GM23338 (cell line): ENCODE measurements around the gene SORCS2. TPM values are rescaled to one million over a fixed set of nuclear protein-coding genes. Genes with fewer than 3 reads are reported as not detected.

Experiments used
- ATAC-seq: fragments of 200-7000 bp; cut with Tn5 transposase; 3 replicates; pipeline ENCODE4 v1.9.1; 2020
- DNase-seq: peaks from one replicate; pipeline ENCODE4 v3.0.0-alpha.2; 2015; ENCODE audit warnings: low spot score
- H2AFZ ChIP-seq: fragments of 200-600 bp; sonication (generic); 2 replicates; pipeline ENCODE4 v1.8.0; 2016; ENCODE audit warnings: antibody characterized with exemption, mild to moderate bottlenecking, moderate library complexity
- H3F3A ChIP-seq: fragments of 200-600 bp; sonication (generic); replicated peaks from 2 replicates; pipeline ENCODE4 v1.8.0; 2017; ENCODE audit warnings: antibody characterized with exemption, mixed run types, low read depth
- H3K27ac ChIP-seq: fragments of 200-600 bp; sonication (generic); 2 replicates; pipeline ENCODE4 v1.6.1; 2016; ENCODE audit warnings: low read depth
- H3K27me3 ChIP-seq: fragments of 200-600 bp; sonication (generic); 2 replicates; pipeline ENCODE4 v1.8.0; 2016; ENCODE audit warnings: mild to moderate bottlenecking, mixed run types, moderate library complexity; ENCODE audit not compliant: insufficient read depth
- H3K36me3 ChIP-seq: fragments of 200-600 bp; sonication (generic); 2 replicates; pipeline ENCODE4 v1.8.0; 2016; ENCODE audit warnings: mild to moderate bottlenecking; ENCODE audit not compliant: insufficient read depth
- H3K4me1 ChIP-seq: fragments of 200-600 bp; sonication (generic); 2 replicates; pipeline ENCODE4 v1.8.0; 2016; ENCODE audit warnings: mild to moderate bottlenecking, moderate library complexity; ENCODE audit not compliant: insufficient read depth
- H3K4me2 ChIP-seq: fragments of 200-600 bp; sonication (generic); 2 replicates; pipeline ENCODE4 v1.7.1; 2017; ENCODE audit warnings: mixed run types
- H3K4me3 ChIP-seq: fragments of 200-600 bp; sonication (generic); 2 replicates; pipeline ENCODE4 v1.6.1; 2016; ENCODE audit warnings: mixed run types
- H3K79me2 ChIP-seq: fragments of 200-600 bp; sonication (generic); replicated peaks from 2 replicates; pipeline ENCODE4 v1.8.0; 2017; ENCODE audit warnings: mild to moderate bottlenecking; ENCODE audit not compliant: insufficient read depth
- H3K9me2 ChIP-seq: fragments of 200-600 bp; sonication (generic); 2 replicates; pipeline ENCODE4 v1.8.0; 2017; ENCODE audit not compliant: insufficient read depth
- H4K20me1 ChIP-seq: fragments of 200-600 bp; sonication (generic); replicated peaks from 2 replicates; pipeline ENCODE4 v1.8.0; 2017; ENCODE audit warnings: mild to moderate bottlenecking; ENCODE audit not compliant: insufficient read depth
- H3K27ac Mint-ChIP-seq: 2 replicates; pipeline ENCODE4 v1.8.0; 2020; ENCODE audit warnings: inconsistent platforms, mild to moderate bottlenecking, moderate library complexity, mixed read lengths
- H3K27me3 Mint-ChIP-seq: 3 replicates; pipeline ENCODE4 v1.8.0; 2022; ENCODE audit warnings: low read depth, mild to moderate bottlenecking, moderate library complexity, mixed read lengths, inconsistent platforms; ENCODE audit not compliant: insufficient read depth, poor library complexity
- H3K36me3 Mint-ChIP-seq: 3 replicates; pipeline ENCODE4 v1.8.0; 2021; ENCODE audit warnings: low read depth, mild to moderate bottlenecking, inconsistent platforms, moderate library complexity, mixed read lengths
- H3K4me1 Mint-ChIP-seq: 3 replicates; pipeline ENCODE4 v1.8.0; 2020; ENCODE audit warnings: mild to moderate bottlenecking, inconsistent platforms, mixed read lengths
- H3K4me3 Mint-ChIP-seq: 3 replicates; pipeline ENCODE4 v1.8.0; 2021; ENCODE audit warnings: moderate library complexity, mild to moderate bottlenecking, inconsistent platforms, mixed read lengths
- H3K9me3 Mint-ChIP-seq: 3 replicates; pipeline ENCODE4 v1.8.0; 2020; ENCODE audit warnings: moderate library complexity, mild to moderate bottlenecking, inconsistent platforms, mixed read lengths
- EZH2 ChIP-seq: fragments of 200-600 bp; sonication (generic); IDR thresholded peaks from one replicate; pipeline ENCODE4 v1.8.0; 2017; ENCODE audit warnings: antibody characterized with exemption, mild to moderate bottlenecking, low read depth; ENCODE audit not compliant: unreplicated experiment
- EZH2phosphoT487 ChIP-seq: fragments of 200-600 bp; sonication (generic); IDR thresholded peaks from one replicate; pipeline ENCODE4 v1.8.1; 2018; ENCODE audit warnings: antibody characterized with exemption; ENCODE audit not compliant: unreplicated experiment
- JUNB ChIP-seq: IDR thresholded peaks from one replicate; pipeline ENCODE4 v1.6.1; 2016; ENCODE audit warnings: antibody characterized with exemption; ENCODE audit not compliant: unreplicated experiment
- NANOG ChIP-seq: IDR thresholded peaks from 2 replicates; pipeline ENCODE4 v1.6.1; 2016; ENCODE audit warnings: antibody characterized with exemption, borderline replicate concordance
- POLR2AphosphoS5 ChIP-seq: IDR thresholded peaks from 2 replicates; pipeline ENCODE4 v1.6.1; 2016; ENCODE audit warnings: antibody characterized with exemption, low read depth
- STAT1 ChIP-seq: IDR thresholded peaks from one replicate; pipeline ENCODE4 v1.6.1; 2016; ENCODE audit warnings: antibody characterized with exemption; ENCODE audit not compliant: unreplicated experiment
- ZNF331 ChIP-seq: fragments of 250-450 bp; sonication (Bioruptor Pico); IDR thresholded peaks from 2 replicates; pipeline ENCODE4 v1.5.0; 2020; ENCODE audit warnings: low read depth, mild to moderate bottlenecking, moderate library complexity
- polyA plus RNA-seq: library from polyadenylated mRNA; unstranded; fragments of >200 nt; fragmentation: Nextera tagmentation; extraction: Ambion mirVana; gene quantifications from 2 replicates; pipeline ENCODE4 v1.2.1, GENCODE V29; 2016
- total RNA-seq: library from RNA; depleted of rRNA; stranded (reverse); fragments of >200 nt; shearing (Covaris generic); gene quantifications from 2 replicates; pipeline ENCODE4 v1.2.3, GENCODE V29; 2014
- TF ChIP-seq, protein P1 (sequence below): fragments of 250-450 bp; sonication (Bioruptor Pico); IDR thresholded peaks from 2 replicates; pipeline ENCODE4 v1.5.0; 2020; ENCODE audit warnings: mild to moderate bottlenecking, moderate library complexity
- TF ChIP-seq, protein P2 (sequence below), 2 experiments: fragments of 200-600 bp in 1 of 2; sonication (generic) in 1 of 2; conservative IDR thresholded peaks; 2 replicates each; pipeline versions ENCODE4 v1.5.1 to v1.6.1; 2016 to 2017; ENCODE audit warnings: antibody characterized with exemption in 2 of 2, low read depth in 2 of 2, mild to moderate bottlenecking in 2 of 2, moderate library complexity in 1 of 2

SORCS2 gene
- total and polyA plus RNA-seq, 2 experiments from 2014 or later: 0.47 to 2.4 TPM

DNA sequence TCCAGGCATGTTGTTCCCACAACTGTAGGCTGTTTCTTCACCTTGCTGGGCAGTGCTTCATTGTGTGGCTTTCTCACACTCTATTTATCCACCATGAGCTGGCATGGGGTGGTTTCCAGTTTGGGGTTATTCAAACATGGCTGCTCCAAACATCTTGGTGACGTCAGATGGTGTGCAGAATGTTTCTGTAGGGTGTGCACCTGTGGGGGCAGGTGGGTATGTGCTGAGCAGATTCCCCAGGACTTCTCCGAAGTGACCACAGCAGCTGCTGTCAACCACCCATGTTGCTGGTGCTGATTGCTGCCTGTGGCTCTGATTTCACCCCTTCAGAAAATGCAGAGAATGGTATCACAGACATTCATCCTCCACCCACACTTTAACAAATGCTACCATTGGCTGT is 247.4 kb downstream of the SORCS2 start:
- Mint-ChIP-seq H3K4me3 (no peak overlapping the region), H3K36me3 (peaks cover 3% of the 10 kb centered on the region; the same call in 1 of the 3 replicates)

More for the DNA sequence above, 247.4 kb downstream of the SORCS2 start:
- H3K27ac ChIP-seq: no peak overlapping the region
- H3K4me3 ChIP-seq: no peak overlapping the region
- H3K27ac Mint-ChIP-seq: no peak overlapping the region
- TF ChIP-seq, protein P1, sequence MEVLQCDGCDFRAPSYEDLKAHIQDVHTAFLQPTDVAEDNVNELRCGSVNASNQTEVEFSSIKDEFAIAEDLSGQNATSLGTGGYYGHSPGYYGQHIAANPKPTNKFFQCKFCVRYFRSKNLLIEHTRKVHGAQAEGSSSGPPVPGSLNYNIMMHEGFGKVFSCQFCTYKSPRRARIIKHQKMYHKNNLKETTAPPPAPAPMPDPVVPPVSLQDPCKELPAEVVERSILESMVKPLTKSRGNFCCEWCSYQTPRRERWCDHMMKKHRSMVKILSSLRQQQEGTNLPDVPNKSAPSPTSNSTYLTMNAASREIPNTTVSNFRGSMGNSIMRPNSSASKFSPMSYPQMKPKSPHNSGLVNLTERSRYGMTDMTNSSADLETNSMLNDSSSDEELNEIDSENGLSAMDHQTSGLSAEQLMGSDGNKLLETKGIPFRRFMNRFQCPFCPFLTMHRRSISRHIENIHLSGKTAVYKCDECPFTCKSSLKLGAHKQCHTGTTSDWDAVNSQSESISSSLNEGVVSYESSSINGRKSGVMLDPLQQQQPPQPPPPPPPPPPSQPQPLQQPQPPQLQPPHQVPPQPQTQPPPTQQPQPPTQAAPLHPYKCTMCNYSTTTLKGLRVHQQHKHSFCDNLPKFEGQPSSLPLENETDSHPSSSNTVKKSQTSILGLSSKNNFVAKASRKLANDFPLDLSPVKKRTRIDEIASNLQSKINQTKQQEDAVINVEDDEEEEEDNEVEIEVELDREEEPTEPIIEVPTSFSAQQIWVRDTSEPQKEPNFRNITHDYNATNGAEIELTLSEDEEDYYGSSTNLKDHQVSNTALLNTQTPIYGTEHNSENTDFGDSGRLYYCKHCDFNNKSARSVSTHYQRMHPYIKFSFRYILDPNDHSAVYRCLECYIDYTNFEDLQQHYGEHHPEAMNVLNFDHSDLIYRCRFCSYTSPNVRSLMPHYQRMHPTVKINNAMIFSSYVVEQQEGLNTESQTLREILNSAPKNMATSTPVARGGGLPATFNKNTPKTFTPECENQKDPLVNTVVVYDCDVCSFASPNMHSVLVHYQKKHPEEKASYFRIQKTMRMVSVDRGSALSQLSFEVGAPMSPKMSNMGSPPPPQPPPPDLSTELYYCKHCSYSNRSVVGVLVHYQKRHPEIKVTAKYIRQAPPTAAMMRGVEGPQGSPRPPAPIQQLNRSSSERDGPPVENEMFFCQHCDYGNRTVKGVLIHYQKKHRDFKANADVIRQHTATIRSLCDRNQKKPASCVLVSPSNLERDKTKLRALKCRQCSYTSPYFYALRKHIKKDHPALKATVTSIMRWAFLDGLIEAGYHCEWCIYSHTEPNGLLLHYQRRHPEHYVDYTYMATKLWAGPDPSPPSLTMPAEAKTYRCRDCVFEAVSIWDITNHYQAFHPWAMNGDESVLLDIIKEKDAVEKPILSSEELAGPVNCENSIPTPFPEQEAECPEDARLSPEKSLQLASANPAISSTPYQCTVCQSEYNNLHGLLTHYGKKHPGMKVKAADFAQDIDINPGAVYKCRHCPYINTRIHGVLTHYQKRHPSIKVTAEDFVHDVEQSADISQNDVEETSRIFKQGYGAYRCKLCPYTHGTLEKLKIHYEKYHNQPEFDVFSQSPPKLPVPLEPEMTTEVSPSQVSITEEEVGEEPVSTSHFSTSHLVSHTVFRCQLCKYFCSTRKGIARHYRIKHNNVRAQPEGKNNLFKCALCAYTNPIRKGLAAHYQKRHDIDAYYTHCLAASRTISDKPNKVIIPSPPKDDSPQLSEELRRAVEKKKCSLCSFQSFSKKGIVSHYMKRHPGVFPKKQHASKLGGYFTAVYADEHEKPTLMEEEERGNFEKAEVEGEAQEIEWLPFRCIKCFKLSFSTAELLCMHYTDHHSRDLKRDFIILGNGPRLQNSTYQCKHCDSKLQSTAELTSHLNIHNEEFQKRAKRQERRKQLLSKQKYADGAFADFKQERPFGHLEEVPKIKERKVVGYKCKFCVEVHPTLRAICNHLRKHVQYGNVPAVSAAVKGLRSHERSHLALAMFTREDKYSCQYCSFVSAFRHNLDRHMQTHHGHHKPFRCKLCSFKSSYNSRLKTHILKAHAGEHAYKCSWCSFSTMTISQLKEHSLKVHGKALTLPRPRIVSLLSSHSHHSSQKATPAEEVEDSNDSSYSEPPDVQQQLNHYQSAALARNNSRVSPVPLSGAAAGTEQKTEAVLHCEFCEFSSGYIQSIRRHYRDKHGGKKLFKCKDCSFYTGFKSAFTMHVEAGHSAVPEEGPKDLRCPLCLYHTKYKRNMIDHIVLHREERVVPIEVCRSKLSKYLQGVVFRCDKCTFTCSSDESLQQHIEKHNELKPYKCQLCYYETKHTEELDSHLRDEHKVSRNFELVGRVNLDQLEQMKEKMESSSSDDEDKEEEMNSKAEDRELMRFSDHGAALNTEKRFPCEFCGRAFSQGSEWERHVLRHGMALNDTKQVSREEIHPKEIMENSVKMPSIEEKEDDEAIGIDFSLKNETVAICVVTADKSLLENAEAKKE: no peak
- TF ChIP-seq, protein P2, sequence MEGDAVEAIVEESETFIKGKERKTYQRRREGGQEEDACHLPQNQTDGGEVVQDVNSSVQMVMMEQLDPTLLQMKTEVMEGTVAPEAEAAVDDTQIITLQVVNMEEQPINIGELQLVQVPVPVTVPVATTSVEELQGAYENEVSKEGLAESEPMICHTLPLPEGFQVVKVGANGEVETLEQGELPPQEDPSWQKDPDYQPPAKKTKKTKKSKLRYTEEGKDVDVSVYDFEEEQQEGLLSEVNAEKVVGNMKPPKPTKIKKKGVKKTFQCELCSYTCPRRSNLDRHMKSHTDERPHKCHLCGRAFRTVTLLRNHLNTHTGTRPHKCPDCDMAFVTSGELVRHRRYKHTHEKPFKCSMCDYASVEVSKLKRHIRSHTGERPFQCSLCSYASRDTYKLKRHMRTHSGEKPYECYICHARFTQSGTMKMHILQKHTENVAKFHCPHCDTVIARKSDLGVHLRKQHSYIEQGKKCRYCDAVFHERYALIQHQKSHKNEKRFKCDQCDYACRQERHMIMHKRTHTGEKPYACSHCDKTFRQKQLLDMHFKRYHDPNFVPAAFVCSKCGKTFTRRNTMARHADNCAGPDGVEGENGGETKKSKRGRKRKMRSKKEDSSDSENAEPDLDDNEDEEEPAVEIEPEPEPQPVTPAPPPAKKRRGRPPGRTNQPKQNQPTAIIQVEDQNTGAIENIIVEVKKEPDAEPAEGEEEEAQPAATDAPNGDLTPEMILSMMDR (conservative IDR thresholded peaks at IDR 0.05; ENCODE audit: low read depth in 2 of 2): no peak
- no peak for TF ChIP-seq POLR2AphosphoS5
- TF ChIP-seq JUNB: no peak
- TF ChIP-seq EZH2phosphoT487: no peak
- TF ChIP-seq NANOG: no peak
- no peak for TF ChIP-seq EZH2
- no peak for TF ChIP-seq STAT1
- no peak for TF ChIP-seq ZNF331
- H3F3A ChIP-seq: no peaks in the 10 kb centered on the region
- H3K27me3 ChIP-seq: no peaks in the 10 kb centered on the region
- H3K4me1 ChIP-seq: no peaks in the 10 kb centered on the region
- H2AFZ ChIP-seq: no peak overlapping the region
- DNase-seq: no peak
- H3K4me1 Mint-ChIP-seq: peaks cover 30% of the 10 kb centered on the region
- H4K20me1 ChIP-seq: no peaks in the 10 kb centered on the region
- no peaks in the 10 kb centered on the region for H3K9me2 ChIP-seq
- peaks cover 7% of the 10 kb centered on the region for H3K27me3 Mint-ChIP-seq
- H3K36me3 ChIP-seq: no peaks in the 10 kb centered on the region
- no peaks in the 10 kb centered on the region for H3K79me2 ChIP-seq
- peaks cover 16% of the 10 kb centered on the region for H3K9me3 Mint-ChIP-seq
- no peak overlapping the region for H3K4me2 ChIP-seq
- no peak for ATAC-seq
